ENCODE results near the gene DHRS3. TPM values are rescaled to one million over a fixed set of nuclear protein-coding genes. Genes with fewer than 3 reads are reported as not detected.
"Not testable (repeated sequence)": the region's sequence is repeated elsewhere in the genome, so short reads cannot be mapped to it uniquely, and the experiment has no call there.

The DHRS3 gene
- total and polyA plus RNA-seq, 12 donors: 39.9 to 93.5 (median 63.7) TPM

DNA sequence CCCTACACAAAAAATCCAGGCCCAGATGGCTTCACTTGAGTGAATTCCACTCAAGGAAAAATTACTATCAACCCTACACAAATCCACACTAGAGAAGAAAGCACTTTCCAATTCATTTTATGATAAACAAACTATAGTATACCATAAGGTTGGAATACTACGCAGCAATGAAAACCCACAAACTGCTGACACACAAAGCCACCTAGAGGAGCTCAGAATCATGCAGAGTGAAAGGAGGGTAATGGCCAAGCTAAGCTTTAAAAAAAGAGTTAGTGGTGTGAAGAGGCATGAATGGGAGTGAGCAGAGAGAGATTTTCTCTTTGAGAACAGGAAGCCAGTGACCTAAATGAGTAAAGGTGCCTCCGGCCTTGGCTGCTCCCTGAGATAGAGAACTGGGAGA is 93.7 kb downstream of the DHRS3 start:
- ATAC-seq: no peak
- no peak for DNase-seq
- TF ChIP-seq, protein P1, sequence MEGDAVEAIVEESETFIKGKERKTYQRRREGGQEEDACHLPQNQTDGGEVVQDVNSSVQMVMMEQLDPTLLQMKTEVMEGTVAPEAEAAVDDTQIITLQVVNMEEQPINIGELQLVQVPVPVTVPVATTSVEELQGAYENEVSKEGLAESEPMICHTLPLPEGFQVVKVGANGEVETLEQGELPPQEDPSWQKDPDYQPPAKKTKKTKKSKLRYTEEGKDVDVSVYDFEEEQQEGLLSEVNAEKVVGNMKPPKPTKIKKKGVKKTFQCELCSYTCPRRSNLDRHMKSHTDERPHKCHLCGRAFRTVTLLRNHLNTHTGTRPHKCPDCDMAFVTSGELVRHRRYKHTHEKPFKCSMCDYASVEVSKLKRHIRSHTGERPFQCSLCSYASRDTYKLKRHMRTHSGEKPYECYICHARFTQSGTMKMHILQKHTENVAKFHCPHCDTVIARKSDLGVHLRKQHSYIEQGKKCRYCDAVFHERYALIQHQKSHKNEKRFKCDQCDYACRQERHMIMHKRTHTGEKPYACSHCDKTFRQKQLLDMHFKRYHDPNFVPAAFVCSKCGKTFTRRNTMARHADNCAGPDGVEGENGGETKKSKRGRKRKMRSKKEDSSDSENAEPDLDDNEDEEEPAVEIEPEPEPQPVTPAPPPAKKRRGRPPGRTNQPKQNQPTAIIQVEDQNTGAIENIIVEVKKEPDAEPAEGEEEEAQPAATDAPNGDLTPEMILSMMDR (IDR thresholded peaks at IDR 0.05): no peak
- intact Hi-C loops (cut with DNase I): no loop called here
- Histone ChIP-seq H3K4me3 (no peak overlapping the region), H3K36me3 (no peaks in the 10 kb centered on the region), H3K27ac (no peak overlapping the region), H3K9me3 (no peaks in the 10 kb centered on the region), H3K27me3 (no peaks in the 10 kb centered on the region), H3K4me1 (peaks cover under 1 to 23% (median 10%) of the 10 kb centered on the region in 9 donors)
- 99 to 100% methylated on average over 2 of the region's 2 CpGs for WGBS, 2 donors

DNA sequence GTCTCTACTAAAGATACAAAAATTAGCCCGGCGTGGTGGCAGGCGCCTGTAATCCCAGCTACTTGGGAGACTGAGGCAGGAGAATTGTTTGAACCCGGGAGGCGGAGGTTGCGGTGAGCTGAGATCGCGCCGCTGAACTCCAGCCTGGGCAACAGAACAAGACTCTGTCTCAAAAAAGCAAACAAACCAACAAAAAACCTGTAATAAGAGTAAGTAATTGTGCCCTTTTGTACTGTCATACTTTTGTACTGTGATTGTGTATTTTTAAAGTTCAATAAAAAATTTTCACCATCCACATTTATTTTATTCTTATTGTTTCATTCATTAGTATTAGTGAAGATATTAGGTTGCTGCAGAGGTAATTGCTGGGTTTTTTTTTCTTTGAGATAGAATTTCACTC is 95.2 kb downstream of the DHRS3 start:
- H3K4me3 ChIP-seq; DNase-seq; ATAC-seq; H3K27me3 ChIP-seq; H3K27ac ChIP-seq; H3K36me3 ChIP-seq; H3K9me3 ChIP-seq; intact Hi-C loops (cut with DNase I): not testable (repeated sequence)
- 97% methylated on average over 9 of the region's 9 CpGs for WGBS, 2 donors
- H3K4me1 ChIP-seq: peaks cover 6 to 21% (median 16%) of the 10 kb centered on the region in 9 donors

DNA sequence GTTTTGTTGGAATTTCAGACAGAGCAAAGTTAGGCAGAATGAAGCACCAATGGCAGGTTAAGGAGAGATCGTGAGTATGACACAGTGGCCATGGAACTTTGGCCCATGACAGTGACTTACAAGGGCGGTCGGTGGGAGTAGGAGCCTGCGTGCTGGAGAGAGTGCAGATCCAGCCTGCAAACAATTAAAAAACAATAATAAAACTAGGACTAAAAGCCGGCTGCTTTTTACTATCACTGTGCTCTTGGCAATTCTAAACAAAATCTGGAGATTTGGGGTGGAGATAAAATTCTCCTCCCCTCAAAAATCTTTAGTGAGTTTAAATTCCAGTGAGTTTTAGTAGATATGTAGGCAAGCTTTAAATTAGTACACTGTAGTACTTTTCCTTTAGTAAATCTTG is 96.9 kb downstream of the DHRS3 start:
- TF ChIP-seq, protein P1 (IDR thresholded peaks at IDR 0.05): no peak
- no peak overlapping the region for H3K4me3 ChIP-seq
- H3K27me3 ChIP-seq: no peaks in the 10 kb centered on the region
- H3K36me3 ChIP-seq: no peaks in the 10 kb centered on the region
- no peak for ATAC-seq
- H3K9me3 ChIP-seq: no peaks in the 10 kb centered on the region
- WGBS, 2 donors: 85 to 88% methylated on average over 5 of the region's 5 CpGs
- peaks cover 6 to 21% (median 16%) of the 10 kb centered on the region in 9 donors for H3K4me1 ChIP-seq
- H3K27ac ChIP-seq: no peak overlapping the region
- no peak for DNase-seq
- intact Hi-C loops (cut with DNase I): no loop called here

DNA sequence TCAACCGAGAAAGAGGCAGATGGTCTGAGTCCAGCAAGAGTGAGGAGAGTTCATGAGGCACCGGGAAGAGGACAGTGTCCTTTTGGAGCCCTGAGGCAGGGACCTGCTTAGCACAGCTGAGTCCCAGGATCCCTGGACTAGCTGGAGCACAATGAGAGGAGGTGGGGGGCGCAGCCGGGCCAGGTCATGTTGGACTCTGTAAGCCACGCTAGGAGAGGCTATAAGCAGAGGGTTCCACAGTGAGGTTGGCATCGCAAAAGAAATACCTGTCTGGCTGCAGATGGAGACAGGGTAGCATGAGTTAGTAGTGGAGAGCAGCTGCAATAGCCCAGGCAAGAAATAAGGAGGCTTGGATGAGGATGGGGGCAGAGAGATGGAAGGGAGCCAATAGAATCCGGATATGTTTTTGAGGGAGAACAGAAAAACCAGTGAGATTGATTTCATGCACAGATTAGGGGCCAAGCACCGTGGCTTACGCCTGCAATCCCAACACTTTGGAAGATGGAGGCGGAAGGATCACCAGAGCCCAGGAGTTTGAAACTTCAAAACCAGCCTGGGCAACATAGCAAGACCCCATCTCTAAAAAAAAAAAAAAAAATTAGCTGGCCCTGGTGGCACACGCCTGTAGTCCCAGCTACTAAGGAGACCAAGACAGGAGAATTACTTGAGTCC is 98.2 kb downstream of the DHRS3 start:
- Histone ChIP-seq H3K36me3 (no peaks in the 10 kb centered on the region), H3K4me3 (no peak overlapping the region), H3K9me3 (no peaks in the 10 kb centered on the region), H3K4me1 (peaks cover 6 to 17% (median 14%) of the 10 kb centered on the region in 9 donors), H3K27me3 (no peaks in the 10 kb centered on the region), H3K27ac (no peak overlapping the region)
- WGBS, 2 donors: 87 to 92% methylated on average over 11 of the region's 11 CpGs
- DNase-seq (no peak), ATAC-seq (peak in 5 of 8 donors; percentile 7 to 45 (median 30))
- intact Hi-C loops (cut with DNase I): no loop called here
- TF ChIP-seq, protein P1 (IDR thresholded peaks at IDR 0.05): no peak
